ENCODE measurements around the gene KCNN1. TPM values are rescaled to one million over a fixed set of nuclear protein-coding genes. Genes with fewer than 3 reads are reported as not detected.

KCNN1 gene
- total and polyA plus RNA-seq, 9 of the 15 experiments (the other 6 are each of a cell fraction or from before 2014, with no cell fraction given), result 0.01 to 6.2 (median 0.72) TPM

GRCh38 chr19:17996826-17997316 lies 30.0 kb downstream of the KCNN1 start (continued):
- TF ChIP-seq ID3 (CRISPR knock-in tag; IDR thresholded peaks at IDR 0.05) (no peak), ID3 (tag; IDR thresholded peaks at IDR 0.05) (peak; percentile 51; the same call in 1 of the 2 replicates), CBFB (CRISPR knock-in tag; IDR thresholded peaks at IDR 0.05) (no peak), HDGF (IDR thresholded peaks at IDR 0.05) (0 out of 2 replicates have a peak, but pooled peaks have one; percentile 62), MYNN (IDR thresholded peaks at IDR 0.05) (peak; percentile 85; the same call in 1 of the 2 replicates), MYNN (CRISPR knock-in tag; IDR thresholded peaks at IDR 0.05) (no peak), NR3C1 (CRISPR knock-in tag; IDR thresholded peaks at IDR 0.05) (no peak), YY1 (IDR thresholded peaks at IDR 0.05; ENCODE audit: borderline replicate concordance in 1 of 3, control insufficient read depth in 1 of 3, extremely low read depth in 1 of 3, insufficient read depth in 3 of 3, insufficient read length in 1 of 3, insufficient replicate concordance in 2 of 3, low read depth in 1 of 3, low read length in 2 of 3) (peak in 1 of 3 experiments; percentile 56), SIN3A (IDR thresholded peaks at IDR 0.05; ENCODE audit: borderline replicate concordance in 2 of 2, control insufficient read depth in 1 of 2, low read depth in 2 of 2, low read length in 2 of 2) (0 out of 4 replicates have a peak, but pooled peaks of 1 of the 2 experiments have one; percentile 28), ZBTB33 (CRISPR knock-in tag; IDR thresholded peaks at IDR 0.05) (0 out of 2 replicates have a peak, but pooled peaks have one; percentile 48), HNRNPH1 (optimal IDR thresholded peaks at IDR 0.05; ENCODE audit: low read depth, low read length) (no peak)

Measured in K562 (cell line).